Measurements from ENCODE around the gene TSC22D3.

The TSC22D3 gene

DNA sequence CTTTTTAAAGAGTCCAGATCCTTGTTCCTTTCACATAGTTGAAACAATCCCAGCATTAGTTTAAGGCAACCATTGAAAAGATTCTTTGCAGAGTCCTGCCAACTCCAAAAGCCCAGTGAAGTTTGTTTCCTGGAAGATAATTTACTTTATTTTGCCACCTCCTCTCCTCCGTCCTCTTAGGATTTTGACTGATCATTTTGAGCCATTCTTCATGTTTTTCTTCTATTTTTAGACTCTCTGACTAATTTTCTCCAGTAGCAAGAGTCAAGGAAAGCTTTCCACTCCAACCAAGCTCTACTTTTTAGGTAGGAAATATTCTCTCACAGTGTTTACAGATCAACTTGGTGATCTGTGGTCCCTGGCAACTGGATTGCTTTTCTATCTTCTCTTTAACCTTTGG, 12.2 kb upstream of the TSC22D3 start:
- Histone ChIP-seq H3K9me3 (ENCODE audit: insufficient read depth, low read length, severe bottlenecking) (no peaks in the 10 kb centered on the region), H3K27ac (ENCODE audit: low read length) (no peak overlapping the region), H2AFZ (ENCODE audit: low read depth, low read length) (no peak overlapping the region), H3K36me3 (ENCODE audit: insufficient read depth, low read length) (no peaks in the 10 kb centered on the region), H3K9ac (ENCODE audit: low read depth, low read length) (no peak overlapping the region), H3K4me3 (ENCODE audit: low read depth in 1 of 2, low read length in 2 of 2) (no peak overlapping the region), H3K79me2 (ENCODE audit: insufficient read depth, low read length) (no peaks in the 10 kb centered on the region), H3K4me2 (ENCODE audit: insufficient read depth, low read length) (no peak overlapping the region), H3K27me3 (ENCODE audit: insufficient read depth, low read length, poor library complexity) (no peaks in the 10 kb centered on the region), H3K4me1 (ENCODE audit: insufficient read depth, low read length) (no peaks in the 10 kb centered on the region), H4K20me1 (ENCODE audit: insufficient read depth, low read length) (no peaks in the 10 kb centered on the region)
- ATAC-seq (ENCODE audit: insufficient read depth, low read depth) (no peak), DNase-seq (no peak)
- TF ChIP-seq CTCF (IDR thresholded peaks at IDR 0.05; ENCODE audit: borderline replicate concordance, extremely low read depth, low read length, poor library complexity, severe bottlenecking): no peak

GRCh38 chrX:107780525-107780924, 4.9 kb upstream of the TSC22D3 start:
- Histone ChIP-seq H3K79me2 (ENCODE audit: insufficient read depth, low read length) (no peaks in the 10 kb centered on the region), H3K27me3 (ENCODE audit: insufficient read depth, low read length, poor library complexity) (no peaks in the 10 kb centered on the region), H3K4me1 (ENCODE audit: insufficient read depth, low read length) (no peaks in the 10 kb centered on the region), H3K27ac (ENCODE audit: low read length) (no peak overlapping the region), H3K4me3 (ENCODE audit: low read depth in 1 of 2, low read length in 2 of 2) (no peak overlapping the region), H3K9me3 (ENCODE audit: insufficient read depth, low read length, severe bottlenecking) (no peaks in the 10 kb centered on the region), H3K4me2 (ENCODE audit: insufficient read depth, low read length) (no peak overlapping the region), H4K20me1 (ENCODE audit: insufficient read depth, low read length) (no peaks in the 10 kb centered on the region), H3K36me3 (ENCODE audit: insufficient read depth, low read length) (no peaks in the 10 kb centered on the region), H2AFZ (ENCODE audit: low read depth, low read length) (no peak overlapping the region), H3K9ac (ENCODE audit: low read depth, low read length) (no peak overlapping the region)
- DNase-seq (no peak), ATAC-seq (ENCODE audit: insufficient read depth, low read depth) (no peak)
- TF ChIP-seq EZH2 (IDR thresholded peaks at IDR 0.05; ENCODE audit: borderline replicate concordance, low read depth, low read length, severe bottlenecking) (no peak), CTCF (IDR thresholded peaks at IDR 0.05; ENCODE audit: borderline replicate concordance, extremely low read depth, low read length, poor library complexity, severe bottlenecking) (no peak)

GRCh38 chrX:107777536-107777832, 1.9 kb upstream of the TSC22D3 start, which contains the start of gene NCBP2L:
NCBP2L (plus strand) TSS chrX:107777733; CDS start chrX:107794221, 16,488 bp downstream.
- no peak within 1 kb of the TSS for H3K4me2 ChIP-seq (ENCODE audit: insufficient read depth, low read length)
- DNase-seq (no peak), ATAC-seq (ENCODE audit: insufficient read depth, low read depth) (no peak)
- H3K36me3 ChIP-seq (ENCODE audit: insufficient read depth, low read length): no peaks in the 10 kb centered on the region
- H3K9me3 ChIP-seq (ENCODE audit: insufficient read depth, low read length, severe bottlenecking): no peaks in the 10 kb centered on the region
- H4K20me1 ChIP-seq (ENCODE audit: insufficient read depth, low read length): no peaks in the 10 kb centered on the region
- H3K27me3 ChIP-seq (ENCODE audit: insufficient read depth, low read length, poor library complexity): peaks cover 8% of the 10 kb centered on the region
- no peak within 1 kb of the TSS for H3K27ac ChIP-seq (ENCODE audit: low read length)
- TF ChIP-seq EZH2 (IDR thresholded peaks at IDR 0.05; ENCODE audit: borderline replicate concordance, low read depth, low read length, severe bottlenecking) (no peak), CTCF (IDR thresholded peaks at IDR 0.05; ENCODE audit: borderline replicate concordance, extremely low read depth, low read length, poor library complexity, severe bottlenecking) (no peak)
- no peak within 1 kb of the TSS for H3K9ac ChIP-seq (ENCODE audit: low read depth, low read length)
- H3K79me2 ChIP-seq (ENCODE audit: insufficient read depth, low read length): no peaks in the 10 kb centered on the region
- H2AFZ ChIP-seq (ENCODE audit: low read depth, low read length): no peak within 1 kb of the TSS
- H3K4me1 ChIP-seq (ENCODE audit: insufficient read depth, low read length): no peaks in the 10 kb centered on the region
- H3K4me3 ChIP-seq (ENCODE audit: low read depth in 1 of 2, low read length in 2 of 2): no peak within 1 kb of the TSS
